Measurements from ENCODE around the gene CROCC.

The CROCC gene

DNA sequence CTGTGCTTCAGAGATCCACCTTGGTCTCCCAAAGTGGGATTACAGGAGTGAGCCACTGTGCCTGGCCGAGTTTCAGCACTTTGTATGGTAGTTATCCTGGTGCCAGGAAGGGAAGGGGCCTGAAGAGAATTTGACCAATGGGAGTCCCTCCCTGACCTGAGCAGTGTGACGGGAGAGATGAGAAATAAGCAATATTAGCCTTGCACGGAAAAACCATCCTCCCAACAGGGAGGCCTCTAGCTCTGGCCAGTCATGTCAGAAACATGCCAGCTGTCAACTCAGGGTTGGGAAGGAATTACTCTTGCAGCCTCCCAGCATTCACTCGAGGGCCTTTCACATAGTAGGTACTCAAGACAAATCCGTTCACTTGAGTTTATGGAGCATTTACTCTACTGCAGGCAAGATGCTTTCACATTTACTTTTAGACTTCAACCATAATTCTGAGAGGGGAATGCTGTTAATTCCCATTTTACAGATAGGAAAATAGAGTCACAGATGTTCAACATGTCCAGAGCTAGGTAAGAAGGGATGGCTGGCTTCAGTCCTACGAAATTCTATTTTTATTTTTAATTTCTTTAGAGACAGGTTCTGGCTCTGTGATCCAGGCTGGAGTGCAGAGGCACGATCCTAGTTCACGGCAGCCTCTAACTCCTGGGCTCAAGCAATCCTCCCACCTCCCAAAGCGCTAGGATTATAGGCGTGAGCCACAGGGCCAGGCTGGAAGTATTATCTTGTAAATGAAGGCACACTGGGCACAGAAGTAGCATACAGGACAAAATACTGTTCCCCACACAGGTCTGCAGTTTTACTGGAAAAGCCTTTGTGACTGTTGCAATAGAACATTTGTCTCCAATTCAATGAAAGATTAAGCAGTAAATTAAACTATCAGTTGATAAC, 93.2 kb downstream of the CROCC start:
- no peak for DNase-seq

DNA sequence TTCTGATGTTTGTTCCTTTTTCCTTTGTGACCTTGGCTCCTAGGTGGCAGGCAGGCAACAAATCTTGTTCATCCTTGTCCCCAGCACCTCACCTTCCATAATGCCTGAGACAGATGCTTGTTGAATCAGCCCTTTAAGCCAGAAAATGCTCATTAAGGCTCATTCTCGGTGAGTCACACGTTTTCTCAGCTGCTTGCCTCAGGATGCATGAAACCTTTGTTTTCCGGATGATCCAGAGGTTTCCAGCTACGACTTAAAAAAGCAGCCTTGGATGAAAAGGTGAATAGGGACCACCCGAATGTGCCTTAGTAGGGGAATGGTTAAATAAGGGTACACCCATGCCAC, 94.6 kb downstream of the CROCC start:
- DNase-seq = no peak

DNA sequence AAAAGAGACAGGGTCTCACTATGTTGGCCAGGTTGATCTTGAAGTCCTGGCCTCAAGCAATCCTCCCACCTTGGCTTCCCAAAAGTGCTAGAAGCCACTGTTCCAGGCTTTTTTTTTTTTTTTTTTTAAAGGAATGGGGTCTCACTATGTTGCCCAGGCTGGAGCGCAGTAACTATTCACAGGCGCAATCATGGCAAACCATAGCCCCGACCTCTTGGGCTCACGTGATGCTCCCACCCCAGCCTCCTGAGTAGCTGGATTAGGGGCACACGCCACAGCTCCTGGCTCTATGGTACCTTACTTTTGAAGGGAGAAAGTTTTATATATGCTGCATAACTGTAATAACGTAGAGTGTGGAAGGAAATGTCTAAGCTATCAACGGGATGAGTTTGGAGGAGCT, 95.7 kb downstream of the CROCC start:
- DNase-seq = no peak

DNA sequence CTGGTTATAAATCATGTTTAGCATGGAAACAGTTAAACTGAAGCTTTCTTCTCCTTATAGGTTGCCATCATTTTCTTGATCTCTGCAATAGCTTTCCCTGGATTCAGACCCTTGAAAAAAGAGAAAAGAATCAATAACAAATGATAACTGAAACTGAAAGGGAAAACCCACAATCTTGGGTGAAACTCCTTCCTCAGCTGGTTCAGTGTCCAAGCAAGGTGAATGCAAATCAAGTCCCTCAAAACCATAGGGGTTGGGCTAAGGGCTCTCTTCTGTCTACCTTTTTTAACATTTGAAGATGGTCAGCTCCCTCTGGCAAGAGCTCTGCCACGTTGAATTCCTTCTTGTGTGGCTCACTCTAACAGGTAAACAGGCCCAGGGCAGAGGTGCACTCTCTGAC, 97.1 kb downstream of the CROCC start:
- DNase-seq = no peak

DNA sequence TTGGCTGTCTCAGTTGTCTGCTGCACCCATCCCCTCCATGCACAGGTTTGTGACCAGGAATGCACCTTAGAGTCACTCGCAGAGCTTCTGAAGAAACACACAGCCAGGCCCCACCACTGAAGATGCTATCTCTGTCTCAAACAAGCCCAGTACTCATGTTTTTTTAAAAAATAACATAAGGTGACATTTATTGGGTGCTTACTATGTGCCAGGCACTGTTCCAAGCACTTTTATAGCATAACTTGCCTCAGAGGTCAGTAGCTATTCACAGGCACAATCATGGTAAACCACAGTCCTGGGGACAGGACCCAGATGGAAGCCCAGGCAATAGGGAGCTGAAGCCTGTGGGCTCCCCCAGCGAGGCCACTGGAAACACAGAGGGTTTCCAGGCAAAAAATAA, 98.8 kb downstream of the CROCC start:
- DNase-seq = no peak

DNA sequence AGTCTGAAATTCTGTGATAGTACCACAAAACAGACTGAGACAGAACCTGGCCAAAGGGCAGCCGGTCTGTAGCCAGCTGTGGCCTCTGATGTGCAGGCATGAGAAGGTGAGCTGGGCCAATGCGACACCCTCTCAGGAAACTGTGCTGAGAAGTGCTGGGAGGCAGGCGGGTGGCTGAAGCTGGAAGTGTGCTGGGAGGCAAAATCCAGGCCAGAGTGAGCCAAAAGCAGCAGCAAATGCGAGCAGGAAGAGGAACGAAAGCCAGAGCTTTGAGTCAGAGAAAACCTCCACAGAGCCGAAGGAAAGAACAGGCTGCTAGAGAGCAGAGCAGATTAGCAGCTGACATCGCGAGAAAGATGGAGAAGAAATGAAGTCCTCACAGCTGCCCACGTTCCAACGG, 100.2 kb downstream of the CROCC start:
- DNase-seq = no peak

Data from SIG-M5 (cell line).